HG03280 (cell line): ENCODE measurements around the gene ATP6V1F.

Source experiments
- ATAC-seq: cut with Tn5 transposase; IDR thresholded peaks from one replicate; pipeline ENCODE4 v1.9.1; 2021; ENCODE audit warnings: mild to moderate bottlenecking, moderate library complexity; ENCODE audit not compliant: unreplicated experiment

ATP6V1F gene

DNA sequence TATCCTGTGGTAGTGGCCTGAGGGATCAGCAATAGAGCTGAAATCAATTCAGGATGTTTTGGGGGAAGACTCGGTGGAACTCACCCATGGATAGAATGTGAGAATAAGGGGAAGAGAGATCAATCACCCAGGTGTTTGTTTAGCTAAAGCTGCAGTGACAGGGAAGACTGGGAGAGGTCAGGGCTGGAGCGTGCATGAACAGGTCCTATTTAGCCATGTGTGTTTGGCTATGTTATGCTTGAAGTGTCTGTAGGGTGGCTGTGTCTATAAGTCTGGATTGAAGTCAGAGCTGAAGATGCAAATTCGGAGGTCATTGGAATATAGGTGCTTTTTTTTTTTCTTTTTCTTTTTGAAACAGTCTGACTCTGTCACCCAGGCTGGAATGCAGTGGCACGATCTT is 4.6 kb downstream of the ATP6V1F start:
- no peak for ATAC-seq

DNA sequence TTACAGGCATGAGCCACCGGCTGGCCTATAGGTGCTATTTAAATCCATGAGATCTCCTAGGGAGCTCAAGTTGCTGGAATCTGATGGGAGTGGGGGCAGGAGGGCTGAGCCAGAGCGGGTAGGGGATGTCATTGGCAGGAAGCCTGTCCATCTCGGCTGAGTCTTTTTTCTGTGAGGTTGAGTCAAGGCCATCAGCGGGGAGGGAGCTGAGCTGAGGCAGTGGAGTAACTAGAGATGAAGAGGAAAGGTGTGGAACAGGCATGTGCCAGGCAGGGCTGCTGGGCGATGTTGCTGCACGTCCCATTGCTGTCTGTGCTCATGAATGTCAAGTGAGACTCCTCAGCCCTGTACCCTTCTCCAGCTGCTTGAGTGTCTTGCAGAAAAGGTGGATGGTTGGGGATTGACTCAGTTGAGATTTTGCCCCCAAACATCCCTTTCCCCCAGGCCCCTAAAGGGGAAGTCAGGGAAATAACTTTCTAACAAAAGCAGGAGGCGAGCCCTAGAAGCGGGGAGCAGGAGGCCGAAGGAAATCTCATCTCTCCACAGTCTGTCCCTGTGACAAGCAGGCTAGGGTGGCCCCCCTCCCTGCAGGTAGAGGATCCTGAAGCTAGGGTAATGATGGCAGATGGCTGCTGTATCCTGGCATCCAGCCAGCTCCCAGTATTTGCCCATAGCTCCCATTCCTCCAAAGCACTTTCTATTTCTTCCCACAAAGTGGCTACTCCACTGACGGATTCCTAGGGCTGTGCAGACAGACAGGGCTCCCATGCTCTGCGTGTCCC is 5.4 kb downstream of the ATP6V1F start:
- no peak for ATAC-seq

DNA sequence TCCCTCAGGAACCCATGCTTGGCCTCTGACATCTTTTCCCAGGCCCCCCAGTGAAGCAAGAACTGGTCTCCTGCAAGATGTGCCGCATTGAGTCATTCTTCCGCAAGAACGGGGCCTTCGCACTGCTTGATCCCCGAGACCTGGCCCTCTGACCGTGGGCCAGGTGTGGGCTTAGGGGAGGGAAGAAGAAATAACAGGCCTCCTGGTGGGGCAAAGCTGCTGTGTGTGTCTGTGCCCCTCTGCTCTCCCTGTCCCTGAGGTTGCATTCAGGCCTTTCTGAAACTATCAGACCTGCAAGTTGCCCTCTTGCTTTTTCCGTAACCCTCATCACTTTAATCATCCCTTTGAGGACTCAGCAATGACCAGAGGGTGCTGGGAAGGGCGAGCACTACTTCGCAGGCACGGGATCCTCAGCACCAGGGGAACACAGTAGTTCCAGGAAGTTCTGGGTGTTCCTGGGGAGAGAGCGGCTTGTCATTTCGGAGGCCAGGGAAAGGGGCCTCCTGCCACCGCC is 6.0 kb downstream of the ATP6V1F start:
- ATAC-seq, result no peak

DNA sequence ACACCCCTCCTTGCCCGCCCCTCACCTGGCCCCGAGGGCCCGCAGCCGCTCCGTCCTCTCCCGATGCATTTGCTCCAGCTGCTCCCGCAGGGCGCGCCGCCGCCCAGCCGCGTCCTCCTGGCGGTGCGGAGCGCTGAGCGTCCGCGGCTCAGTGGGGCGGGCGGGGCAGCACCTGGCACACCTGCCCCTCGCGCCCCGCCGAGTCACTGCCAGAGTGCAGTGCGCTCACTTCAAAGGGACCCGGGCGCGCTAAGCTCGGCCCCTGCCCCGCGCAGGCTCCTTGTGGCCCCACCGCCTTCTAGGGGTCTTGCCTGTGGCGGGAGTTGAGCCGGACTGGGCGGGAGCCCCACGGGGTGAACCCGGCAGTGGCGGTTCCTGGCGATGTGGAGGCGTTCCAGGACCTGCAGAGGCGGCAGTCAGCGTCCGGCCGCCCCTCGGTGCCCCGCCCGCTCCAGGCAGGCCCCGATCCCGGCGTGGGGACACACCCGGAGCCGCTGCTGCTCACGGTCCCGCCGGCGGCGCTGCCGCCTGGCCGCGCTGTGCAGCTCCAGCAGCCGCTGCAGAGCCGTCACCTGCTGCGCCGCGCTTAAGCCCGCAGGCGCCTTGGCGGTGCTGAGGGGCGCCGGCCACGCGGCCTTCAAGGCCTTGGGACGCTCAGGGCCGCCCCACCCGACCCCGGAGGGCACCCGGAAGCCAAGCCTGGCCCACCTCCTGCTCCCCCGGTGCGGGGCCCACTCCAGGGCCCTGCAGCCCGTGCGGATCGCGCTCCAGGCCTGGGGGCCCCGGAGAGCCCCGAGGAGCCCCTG is 6.7 kb downstream of the ATP6V1F start:
- ATAC-seq, result peak; percentile 59

DNA sequence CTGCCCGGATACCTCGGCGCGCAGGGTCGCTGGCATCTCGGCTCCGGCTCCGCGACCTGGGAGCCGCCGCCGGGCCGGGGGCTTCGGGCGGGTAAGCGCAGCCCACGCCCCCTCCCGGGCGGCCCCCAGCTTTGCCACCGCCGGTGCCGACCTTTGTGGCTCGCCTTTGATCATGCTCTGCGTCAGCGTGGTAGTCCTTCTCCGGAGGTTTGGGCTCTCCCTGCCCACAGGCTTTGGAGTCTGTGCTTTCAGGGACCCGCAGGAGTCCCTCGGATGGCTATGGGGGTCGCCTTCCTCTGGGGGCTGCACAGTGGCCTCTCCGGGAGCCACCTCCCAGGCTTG is 7.3 kb downstream of the ATP6V1F start:
- ATAC-seq, result peak; percentile 21

DNA sequence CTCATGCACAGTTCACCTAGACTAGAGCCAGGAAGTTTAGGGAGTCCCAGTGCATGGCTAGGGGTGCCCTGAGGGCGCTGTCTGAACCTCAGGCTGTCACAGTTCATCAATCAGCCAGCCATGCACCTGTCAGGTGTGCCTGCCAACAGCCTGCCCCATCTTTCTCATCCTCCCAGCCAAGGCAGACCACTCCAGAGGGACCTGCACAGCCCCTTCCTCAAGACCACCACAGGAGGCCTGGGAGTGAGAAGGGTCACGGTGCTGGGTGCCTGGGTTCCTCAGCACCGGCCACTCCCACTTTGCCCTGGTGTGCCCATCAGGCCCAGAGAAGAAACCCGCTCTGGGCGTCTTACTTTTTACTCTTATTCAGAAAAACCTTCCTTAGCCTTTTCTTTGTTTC is 8.4 kb downstream of the ATP6V1F start:
- ATAC-seq, result no peak

DNA sequence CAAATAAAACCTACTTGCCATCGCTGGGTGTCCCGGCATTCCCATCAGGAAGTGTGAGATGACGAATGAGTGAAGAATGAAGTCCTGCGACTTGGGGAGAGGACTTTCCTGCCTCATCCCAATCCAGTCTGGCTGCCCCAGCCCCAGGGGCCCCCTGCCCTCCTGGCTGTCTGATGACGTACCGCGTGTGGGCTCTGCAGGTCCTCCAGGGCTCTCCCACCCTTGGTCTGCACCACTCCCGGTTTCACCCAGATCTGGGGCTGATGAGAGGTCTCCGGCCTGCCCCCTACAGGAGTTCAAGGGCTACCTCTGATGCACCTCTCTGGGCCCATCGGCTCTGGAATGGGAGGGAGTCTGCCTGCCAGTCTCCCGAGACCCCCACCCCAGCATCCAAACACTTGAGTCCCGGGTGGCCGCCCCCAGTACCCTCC is 9.8 kb downstream of the ATP6V1F start:
- no peak for ATAC-seq

DNA sequence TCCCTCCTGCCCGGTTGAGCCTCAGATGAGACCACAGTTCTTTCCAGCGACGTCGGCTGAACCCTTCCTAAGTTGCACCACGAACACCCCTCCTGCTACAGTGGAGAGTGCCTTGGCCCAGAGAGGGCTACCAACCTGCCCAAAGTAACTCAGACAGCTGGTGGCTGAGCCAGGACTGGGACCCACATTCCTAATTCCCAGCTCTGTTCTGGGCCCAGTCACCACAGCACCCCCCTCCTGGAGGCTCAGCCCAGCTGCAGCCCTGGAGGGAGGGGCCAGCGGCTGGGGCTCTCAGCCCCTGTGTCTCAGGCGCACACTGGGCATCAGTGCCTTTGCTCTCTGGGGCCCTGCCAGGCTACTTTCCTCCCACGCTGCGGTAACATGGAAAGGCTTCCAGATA is 10.6 kb downstream of the ATP6V1F start:
- no peak for ATAC-seq

DNA sequence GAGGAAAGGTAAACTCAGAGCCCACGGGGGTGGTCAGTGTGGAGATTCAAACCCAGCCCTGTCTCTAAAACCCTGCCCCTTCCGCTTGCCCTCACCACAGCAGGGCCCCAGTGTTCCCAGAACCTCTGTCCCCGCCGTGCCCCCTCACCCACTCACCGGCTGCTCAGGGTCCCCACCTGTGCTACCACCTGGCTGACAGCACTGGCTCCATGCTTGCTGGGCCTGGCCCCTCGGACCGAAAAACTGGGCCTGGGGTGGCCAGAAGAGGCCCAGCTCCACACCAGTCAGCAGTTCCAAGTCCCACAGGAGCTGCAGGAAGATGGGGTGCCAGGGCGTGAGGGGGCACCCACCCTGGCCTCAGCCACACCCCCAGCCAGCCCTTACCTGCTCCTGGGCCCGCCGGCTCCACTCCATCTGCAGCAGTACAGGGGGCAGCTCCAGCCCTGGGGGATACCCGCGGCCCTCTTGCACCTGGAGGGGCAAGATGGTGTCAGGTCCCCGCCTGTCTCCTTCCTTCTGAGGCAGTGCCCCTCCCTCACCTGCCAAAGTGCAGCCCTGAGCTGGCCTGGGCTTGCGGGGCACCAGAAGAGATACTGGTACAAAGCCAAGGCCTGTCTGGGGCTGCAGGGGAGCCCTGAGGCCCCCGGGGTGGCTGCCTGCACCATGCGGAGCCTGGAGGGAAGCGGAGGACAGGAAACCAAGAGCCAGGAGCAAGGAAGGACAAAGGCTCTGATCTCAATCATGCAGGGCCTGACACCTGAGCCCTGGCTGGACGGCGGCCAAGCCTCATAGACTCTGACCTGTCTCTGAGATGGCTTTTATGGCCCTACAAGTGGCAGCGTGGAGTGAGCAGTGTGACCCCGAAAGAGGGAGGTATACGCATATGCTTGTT is 11.7 kb downstream of the ATP6V1F start:
- ATAC-seq, result no peak

DNA sequence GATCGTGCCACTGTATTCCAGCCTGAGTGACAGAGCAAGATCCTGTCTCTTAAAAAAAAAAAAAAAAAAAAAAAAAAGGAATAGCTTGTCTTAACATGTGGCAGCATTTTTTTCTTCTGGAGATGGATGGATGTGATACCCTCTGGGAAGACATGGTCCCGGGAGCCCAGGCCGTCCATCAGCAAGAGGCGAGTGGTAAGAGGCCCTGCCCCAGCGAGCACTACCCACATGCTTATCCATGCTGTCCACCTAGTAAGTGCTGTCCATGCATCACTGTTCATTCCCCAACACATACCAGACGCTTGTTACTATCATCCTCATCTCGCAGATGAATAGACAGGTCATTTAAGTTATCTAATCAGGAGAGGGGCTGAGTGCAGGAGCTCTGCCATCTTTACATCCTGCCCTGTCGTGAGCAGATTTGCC is 12.9 kb downstream of the ATP6V1F start:
- no peak for ATAC-seq

DNA sequence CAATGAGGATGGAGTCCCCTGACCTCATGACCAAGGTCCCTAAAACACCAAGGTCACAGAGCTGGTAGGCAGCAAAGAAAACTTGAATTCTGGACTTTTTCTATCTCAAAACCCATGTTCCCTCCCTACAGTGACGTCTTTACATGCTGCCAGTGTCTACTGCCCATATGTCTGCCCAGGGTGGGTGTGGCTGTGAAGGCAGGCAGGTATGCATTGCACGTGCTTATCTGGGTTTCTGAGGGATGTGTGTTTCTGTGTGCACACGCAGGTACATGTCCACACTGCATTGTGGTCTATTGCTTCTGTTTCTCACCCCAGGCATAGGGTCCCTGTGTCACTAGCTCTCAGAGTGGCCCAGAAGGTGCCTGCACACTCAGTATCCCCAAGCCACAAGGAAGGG is 13.5 kb downstream of the ATP6V1F start:
- ATAC-seq, result no peak

DNA sequence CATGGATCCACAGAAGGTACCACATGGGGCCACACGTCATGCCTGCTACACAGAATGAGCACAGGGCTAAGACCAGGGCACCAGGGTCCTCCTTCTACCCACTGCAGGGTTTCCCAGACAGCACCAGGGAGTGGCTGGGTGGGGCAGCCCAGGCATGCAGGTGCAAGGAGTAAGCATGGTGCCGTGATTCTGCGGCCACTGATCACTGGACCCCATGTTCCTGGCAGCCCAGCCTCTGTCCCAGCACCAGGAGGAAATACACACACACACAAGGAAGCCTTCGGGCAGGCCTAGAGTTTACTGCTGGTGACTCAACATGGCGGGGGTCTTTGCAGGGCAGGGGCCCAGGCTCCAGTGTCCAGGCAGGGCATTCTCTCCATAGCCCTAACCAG is 13.9 kb downstream of the ATP6V1F start:
- no peak for ATAC-seq

DNA sequence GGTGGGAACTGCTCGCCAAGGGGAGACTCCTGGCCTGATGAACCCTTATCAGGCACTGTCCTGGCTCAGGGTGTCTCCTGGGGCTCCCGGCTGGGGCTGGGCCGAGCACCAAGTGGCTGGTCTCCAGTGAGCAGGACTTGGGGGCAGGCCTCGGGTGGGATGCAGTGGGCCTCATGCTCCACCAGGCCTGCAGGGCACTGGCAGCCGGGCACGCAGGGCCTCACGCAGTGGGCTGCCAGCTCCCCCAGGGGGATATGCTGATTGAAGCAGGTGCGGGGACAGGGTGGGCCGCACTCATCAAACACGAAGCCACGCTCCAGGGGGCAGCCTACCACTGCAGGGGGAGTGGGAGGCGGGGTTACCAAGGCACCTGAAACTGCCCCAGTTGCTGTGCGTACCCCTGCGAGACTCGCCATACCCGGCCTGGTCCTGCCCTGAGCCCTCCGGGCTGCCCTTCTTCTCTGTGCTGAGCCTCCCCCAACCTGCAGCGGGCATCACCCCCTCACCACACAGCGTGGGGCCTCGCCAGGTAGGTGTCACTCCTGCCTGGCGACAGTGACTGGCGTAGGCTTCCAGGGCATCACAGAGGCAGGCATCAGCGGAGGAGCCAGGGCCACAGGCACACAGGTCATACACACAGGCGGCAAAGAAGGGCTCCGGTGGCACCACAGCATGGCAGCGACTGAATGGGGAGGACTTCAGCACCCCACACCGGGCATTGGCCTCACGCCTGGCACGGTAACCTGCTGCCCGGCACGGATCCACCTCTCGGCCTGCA is 14.5 kb downstream of the ATP6V1F start:
- ATAC-seq, result no peak

DNA sequence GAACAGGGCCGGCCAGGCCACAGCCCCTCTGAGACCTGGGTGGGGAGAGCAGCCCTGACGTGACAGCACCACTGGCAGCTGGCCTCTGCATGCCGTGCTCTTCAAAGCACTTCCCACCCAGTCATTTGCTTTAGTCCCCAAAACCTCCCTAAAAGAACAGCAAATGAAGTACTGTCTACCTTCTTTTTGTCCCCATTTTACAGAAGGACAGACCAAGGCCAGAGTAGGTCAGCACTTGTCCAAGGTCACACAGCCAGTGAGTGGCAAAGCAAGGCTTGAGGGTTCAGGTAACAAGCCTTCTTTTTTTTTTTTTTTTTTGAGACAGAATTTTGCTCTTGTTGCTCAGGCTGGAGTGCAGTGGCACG is 15.1 kb downstream of the ATP6V1F start:
- ATAC-seq, result no peak

DNA sequence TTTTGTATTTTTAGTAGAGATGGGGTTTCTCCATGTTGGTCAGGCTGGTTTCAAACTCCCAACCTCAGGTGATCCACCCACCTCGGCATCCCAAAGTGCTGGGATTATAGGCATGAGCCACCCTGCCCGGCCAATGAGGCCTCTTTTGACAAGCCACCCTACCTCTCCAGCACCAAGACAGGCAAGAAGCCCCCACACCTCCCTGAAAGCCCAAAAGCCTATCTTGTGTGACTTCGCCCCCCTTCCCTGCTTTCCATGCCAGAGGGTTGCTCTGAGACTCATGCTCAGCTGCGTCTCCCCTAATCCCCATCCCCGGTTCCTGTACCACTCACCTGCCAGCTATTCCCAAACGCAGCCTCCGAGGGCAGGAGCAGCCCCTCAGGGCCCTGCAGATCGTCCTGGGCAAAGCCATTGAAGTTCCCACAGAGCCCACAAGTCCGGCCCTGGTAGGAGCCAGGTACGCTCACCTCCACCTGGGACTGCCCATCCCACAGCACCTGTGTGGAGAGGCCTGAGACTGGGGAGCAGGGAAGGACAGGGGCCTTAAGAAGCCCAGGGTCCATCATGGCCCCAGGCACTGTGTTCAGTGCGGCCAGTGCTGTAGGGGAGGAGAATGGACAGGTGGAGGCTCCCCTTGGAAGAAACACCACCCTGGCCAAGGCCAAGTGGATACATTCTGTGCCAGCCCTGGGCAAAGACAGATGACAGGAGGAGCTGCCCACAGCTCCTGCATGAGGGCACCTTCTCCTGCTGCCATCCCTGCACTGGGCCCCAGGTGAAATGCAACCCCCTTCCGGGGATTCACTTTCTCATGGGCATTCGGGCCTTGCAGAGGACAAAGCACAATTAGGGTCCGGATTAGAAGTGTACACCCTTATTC is 15.8 kb downstream of the ATP6V1F start:
- ATAC-seq, result no peak

DNA sequence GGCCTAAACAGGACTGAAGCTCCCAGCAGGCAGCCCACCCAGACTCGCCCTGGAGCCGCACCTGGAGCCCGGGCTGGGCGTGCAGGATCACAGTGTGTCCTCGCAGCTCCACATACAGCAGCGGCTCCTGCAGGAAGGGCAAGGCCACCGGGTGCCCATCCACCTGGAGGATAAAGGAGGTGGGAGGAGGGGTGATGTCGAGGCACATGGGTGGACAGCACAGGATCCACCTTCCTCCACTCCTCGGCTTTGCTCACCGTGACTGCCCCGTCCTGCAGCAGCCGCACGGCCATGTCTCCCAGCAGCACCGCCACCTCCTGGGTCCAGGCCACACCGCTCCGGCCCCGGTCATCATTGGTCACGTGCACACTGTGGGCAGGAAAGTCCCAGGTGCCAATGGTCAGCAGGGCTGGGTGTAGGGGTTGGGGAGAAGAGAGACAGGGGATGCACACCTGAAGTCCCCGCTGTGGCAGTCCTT is 16.8 kb downstream of the ATP6V1F start:
- no peak for ATAC-seq

DNA sequence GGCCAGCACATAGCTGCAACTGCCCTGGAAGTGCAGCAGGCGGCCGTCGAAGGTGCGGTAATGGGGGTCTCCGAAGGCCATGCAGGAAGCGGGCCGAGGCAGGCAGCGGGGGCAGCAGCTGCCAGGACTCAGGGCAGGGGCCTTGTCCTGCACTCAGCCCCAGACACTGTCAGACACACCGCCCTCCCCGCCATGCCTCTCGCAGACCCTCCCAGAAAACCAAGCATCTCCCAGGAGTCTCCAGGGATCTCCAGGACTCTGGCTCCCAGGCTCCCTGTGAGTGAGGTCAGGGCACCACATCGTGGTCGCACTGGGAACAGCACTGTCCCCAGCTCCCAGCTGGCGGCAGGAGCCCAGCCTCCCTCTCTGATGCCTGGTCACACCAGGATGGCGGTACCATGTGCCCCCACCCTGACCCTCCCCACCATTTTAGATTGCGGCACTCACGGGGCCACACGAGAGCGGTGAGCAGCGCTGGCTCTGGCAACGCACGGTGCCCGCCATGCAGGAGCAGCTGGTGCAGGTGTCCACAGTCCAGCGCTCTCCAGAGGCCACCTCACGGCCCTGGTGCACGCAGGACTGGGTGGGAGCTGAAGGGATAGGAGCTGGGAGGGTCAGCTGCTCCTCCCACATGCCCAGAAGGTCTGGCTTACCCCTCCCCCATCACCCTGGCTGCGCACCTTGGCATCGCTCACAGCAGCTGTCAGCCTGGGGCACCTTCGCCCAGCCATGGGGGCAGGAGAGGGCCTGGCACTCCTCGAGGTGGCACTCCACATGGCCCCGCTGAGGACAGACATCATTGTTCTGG is 17.5 kb downstream of the ATP6V1F start:
- no peak for ATAC-seq

DNA sequence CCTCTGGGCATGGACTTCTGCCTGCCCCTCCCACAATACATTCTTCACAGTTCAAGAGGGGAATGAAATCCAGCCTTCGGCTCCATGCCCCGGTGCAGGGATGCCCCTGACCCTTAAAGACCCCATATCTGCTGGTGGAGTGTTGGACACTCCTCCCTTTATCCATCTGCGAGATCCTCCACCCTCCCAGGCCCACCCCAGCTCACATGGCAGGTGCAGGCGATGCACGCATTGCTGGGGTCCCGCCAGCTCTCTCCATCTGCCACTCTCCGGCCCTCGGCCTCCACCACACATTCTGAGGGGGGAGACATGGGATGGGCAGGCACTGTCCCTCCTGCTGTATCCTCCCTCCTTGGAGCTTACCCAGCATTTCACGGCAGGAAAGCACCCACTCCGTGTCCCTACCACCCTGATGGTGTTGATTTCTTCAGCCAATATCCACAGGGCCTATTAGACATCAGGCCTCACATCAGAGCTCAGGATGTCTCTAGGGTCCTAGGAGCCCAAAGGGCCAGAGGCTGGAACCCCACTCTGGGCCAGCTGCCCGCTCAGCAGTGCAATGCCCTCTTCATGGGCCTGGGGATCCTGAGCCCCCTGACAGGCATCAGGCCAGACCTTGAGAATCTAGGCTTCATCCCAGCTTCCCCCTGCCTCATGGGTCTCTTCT is 18.3 kb downstream of the ATP6V1F start:
- no peak for ATAC-seq
